CD4-positive, alpha-beta T cell treated with Interleukin-15 for 4 hours (primary cell): ENCODE results near the gene HERPUD2.
"Not testable (repeated sequence)": the region's sequence is repeated elsewhere in the genome, so short reads cannot be mapped to it uniquely, and the experiment has no call there.

ENCODE experiments used
- DNase-seq: peaks from one replicate; pipeline ENCODE4 v3.0.0-alpha.2; 2020; ENCODE audit warnings: low spot score

HERPUD2 gene

DNA sequence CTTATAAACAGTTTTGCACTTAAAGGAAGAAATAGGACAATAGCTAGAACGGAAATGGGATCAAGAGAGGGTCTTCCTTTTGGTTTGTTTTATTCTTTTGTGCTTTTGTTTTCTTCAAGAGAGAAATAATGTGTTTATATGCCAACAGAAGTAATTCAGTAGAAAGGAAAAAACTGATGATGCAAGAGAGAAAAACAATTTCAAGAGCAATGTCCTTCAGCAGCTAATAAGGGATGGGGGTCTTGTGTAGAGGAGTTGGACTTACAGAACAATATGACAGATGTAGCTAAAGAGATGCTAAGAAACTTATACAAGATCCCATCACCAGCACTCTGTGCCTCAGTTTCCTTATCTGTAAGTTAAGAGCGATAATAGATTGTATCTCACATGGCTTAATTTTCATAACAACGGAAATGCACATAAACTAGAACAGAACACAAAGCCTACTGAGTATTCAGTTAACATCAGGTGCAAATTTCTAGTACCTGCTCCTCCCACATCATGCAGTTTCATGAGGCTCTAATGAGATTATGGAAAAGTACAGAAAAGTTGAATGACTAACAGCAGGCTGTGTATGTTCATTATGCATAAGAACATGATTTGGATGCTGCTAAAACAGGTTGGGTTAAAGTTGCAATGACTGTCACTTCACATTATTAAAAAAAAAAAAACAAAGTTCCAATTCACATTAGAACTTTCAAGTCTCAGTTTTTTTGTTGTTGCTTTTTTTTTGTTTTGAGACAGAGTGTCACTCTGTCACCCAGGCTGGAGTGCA lies 17.2 kb downstream of the HERPUD2 start:
- DNase-seq = no peak

DNA sequence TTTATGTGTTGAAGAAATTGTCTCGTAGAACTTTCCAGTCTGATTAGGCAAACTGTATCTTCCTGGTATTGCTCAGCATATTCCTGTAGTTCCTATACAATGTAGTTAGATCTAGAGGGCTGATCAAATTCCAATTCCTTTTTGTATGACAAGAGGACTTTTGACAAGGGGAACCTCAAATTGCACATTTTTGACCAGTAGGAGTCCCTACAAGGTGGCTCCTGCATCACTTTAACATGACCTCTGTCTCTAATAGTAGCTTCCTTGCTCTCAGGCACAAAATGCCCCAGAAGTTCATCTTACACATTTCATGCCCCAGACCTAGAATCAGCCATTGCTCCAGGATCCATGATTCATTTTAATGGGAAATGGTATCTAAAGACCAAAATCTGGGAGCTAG lies 18.7 kb downstream of the HERPUD2 start:
- DNase-seq = no peak

DNA sequence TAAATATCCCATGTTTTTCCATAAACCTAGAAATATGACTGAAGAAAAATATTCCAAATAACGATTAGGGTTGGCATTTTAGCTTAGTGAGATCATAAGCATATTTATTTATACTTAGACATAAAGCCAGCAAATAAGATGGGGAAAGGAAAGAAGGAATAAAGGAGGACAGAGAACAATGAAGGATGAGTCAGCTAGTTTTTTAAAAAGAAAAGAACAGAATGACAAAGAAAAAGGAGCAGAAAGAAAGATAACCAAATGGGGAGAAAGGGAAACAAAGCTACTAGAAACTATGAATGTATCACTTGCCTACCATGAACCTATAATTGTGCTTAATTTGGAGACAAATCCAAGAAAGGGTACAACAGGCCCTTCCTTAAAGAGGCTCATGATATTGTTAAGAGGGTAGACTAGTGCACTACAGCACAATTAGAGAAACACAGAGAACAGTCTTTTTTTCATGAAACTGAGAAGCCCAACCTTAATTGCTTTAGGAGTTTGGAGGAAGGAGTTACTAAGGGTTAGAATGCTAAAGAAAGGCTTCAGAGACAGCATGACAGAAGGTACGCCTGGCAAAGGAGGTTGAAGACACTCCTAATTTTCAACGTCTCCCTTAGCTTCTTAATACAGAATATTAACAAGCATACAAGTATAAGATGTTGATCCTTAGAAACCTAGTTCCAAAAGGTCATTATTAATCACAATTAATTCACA lies 23.9 kb downstream of the HERPUD2 start:
- DNase-seq = no peak

DNA sequence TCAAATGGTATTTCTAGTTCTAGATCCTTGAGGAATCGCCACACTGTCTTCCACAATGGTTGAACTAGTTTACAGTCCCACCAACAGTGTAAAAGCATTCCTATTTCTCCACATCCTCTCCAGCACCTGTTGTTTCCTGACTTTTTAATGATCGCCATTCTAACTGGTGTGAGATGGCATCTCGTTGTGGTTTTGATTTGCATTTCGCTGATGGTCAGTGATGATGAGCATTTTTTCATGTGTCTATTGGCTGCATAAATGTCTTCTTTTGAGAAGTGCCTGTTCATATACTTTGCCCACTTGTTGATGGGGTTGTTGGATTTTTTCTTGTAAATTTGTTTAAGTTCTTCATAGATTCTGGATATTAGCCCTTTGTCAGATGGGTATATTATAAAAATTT lies 34.5 kb downstream of the HERPUD2 start:
- DNase-seq = not testable (repeated sequence)

GRCh38 chr7:35658606-35659201 lies 36.2 kb downstream of the HERPUD2 start:
- no peak for DNase-seq

- no peak for DNase-seq
Measured at GRCh38 chr7:35657125-35657524, 37.8 kb downstream of the HERPUD2 start.

DNA sequence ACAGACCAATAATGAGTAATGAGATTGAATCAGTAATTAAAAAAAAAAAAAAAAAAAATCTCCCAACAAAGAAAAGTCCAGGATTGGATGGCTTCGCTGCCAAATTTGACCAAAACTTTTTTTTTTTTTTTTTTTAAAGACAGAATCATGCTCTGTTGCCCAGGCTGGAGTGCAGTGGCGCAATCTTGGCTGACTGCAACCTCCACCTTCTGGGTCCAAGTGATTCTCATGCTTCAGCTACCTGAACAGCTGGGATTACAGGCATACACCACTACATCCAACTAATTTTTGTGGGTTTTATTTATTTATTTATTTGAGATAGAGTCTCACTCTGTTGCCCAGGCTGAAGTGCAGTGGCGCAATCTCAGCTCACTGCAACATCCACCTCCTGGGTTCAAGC lies 40.4 kb downstream of the HERPUD2 start:
- not testable (repeated sequence) for DNase-seq

- DNase-seq = peak; percentile 16
Measured at GRCh38 chr7:35652124-35652523, 42.8 kb downstream of the HERPUD2 start.

- no peak for DNase-seq
Measured at GRCh38 chr7:35650751-35651150, 44.2 kb downstream of the HERPUD2 start.

DNA sequence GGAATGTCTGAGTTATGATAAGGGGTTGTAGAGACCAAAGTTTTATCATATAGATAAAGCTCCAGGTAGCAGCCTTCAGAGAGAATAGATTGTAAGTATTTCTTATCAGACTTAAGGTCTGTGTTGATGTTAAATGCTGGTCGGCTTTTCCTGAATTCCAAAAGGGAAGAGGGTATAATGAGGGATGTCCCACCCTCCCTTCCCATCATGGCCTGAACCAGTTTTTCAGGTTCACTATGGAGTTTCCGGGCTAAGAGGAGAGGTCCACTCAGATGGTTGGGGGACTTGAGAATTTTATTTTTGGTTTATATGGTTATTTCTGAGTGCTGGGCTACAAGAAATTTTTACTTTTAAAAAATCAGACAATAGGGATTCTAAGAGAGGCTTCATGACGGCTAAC lies 45.2 kb downstream of the HERPUD2 start:
- no peak for DNase-seq

DNA sequence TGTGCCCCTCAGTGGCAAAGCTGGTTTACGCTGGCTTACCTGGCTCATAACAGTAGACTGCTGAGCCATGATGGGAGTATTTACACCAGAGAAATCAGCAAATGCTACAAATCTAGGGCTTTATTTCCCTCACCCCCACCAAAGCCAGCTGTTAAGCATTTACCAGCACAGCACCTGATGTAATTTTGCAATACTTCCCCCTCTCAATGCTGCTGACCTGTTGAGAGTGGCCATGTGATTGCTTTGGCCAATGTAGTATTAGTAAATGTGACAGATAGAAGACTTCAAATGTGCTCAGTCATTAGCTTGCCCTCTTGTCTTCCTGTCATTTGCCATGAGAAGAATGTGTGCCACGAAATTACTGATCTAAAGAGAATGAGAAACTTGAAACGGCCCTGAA lies 46.6 kb downstream of the HERPUD2 start:
- no peak for DNase-seq

DNA sequence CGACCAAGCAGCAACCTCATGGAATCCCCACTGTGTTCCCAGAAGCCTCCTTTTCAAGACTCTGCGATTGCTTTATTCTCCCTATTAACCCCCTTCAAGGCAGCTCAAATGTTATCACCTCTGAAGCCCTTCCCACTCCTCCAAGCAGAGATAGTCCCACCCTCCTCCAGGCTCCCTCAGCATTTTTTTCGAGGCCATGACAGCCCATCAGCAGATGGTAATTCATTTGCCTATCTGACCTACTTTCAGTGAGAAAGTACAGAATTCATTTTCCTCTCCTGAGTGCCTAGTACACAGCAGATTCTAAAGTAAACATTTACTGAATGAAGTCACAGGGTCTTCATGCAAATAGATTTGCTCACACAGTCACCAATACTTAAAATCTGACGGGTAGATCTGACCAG lies 47.8 kb downstream of the HERPUD2 start:
- DNase-seq = no peak

GRCh38 chr7:35646289-35647023 lies 48.5 kb downstream of the HERPUD2 start:
- no peak for DNase-seq

- DNase-seq = no peak
Measured at GRCh38 chr7:35645691-35646090, 49.2 kb downstream of the HERPUD2 start.

DNA sequence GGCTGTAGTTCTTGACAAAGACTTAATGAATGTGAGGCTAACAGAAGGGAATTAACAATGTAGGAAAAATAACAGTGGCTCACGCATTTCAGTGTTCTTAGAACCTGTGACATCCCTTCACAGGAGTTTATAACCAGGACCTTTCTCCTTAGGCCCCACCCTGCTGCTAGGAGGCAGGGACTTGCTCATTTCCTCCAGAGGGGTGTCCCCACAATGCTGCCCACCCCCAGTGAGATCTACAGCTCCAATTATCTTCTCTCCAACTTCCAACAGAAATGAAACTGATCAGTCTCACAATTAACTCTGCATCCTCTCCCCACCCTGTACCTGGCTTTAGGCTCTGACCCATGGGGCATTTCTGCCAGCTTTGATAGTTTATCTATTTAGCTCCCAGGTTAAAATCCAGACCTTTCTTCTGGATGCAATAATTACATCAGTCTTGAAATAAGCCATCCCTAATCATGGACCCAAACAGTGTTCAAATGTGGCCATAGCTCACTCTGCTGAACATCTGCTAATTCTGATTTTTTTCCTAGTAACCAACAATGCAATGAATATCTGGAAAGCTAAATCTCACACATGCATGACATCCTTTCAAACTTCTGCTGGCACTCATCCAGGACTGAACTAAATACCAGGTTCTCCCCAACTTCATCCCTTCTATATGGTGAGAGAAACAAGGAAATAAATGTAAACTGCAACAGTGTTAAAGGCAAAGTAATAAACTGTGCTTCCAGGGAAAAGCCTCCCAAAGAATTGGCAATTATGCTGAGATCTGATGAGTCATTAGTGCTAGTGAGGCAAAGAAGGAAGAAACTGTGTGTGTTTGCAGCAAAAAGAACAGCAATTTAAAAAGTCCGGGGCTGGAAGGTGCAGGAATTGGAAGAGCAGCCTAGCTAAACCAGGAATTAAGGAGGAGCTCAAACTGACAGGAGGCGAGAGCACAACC lies 64.6 kb downstream of the HERPUD2 start:
- DNase-seq = no peak

- DNase-seq = peak; percentile 41
Measured at GRCh38 chr7:35624299-35625186, 70.4 kb downstream of the HERPUD2 start.

- DNase-seq = no peak
Measured at GRCh38 chr7:35623381-35623780, 71.6 kb downstream of the HERPUD2 start.

GRCh38 chr7:35619863-35620262 lies 75.1 kb downstream of the HERPUD2 start:
- DNase-seq = no peak

- no peak for DNase-seq
Measured at GRCh38 chr7:35617041-35617440, 77.9 kb downstream of the HERPUD2 start.

DNA sequence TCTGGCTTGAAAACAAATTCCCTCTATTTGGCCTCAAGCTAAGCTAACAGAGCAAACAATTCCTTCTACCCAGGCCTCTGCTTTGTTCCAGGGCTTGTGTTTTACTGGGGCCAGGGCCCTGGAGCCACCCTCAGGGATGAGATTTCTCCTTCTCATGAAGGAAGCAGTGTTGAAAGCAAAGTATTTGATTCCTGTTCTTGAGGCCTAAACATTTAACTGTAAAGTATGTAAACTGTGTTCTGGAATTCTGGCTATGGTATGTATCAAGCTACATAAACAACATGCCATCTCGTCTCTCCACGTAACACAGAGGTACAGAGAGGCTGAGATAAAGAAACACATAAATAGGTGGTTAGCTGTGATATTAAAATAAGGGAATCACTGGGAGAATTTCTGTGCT lies 81.8 kb downstream of the HERPUD2 start:
- no peak for DNase-seq
